ENCODE measurements around the gene ASTN1. TPM values are rescaled to one million over a fixed set of nuclear protein-coding genes. Genes with fewer than 3 reads are reported as not detected.

ASTN1 gene
- total and polyA plus RNA-seq, 9 of the 15 experiments (the other 6 are each of a cell fraction or from before 2014, with no cell fraction given) = 0.05 to 0.22 (median 0.18) TPM

- Histone ChIP-seq H3K27me3 (ENCODE audit: control insufficient read depth in 2 of 2, insufficient read depth in 2 of 2, low read length in 2 of 2) (no peaks in the 10 kb centered on the region), H3K79me2 (ENCODE audit: control insufficient read depth, insufficient read depth, low read length) (no peaks in the 10 kb centered on the region), H2AFZ (ENCODE audit: low read depth, low read length) (no peak overlapping the region), H3K4me3 (no peak overlapping the region), H3K36me3 (ENCODE audit: control insufficient read depth, insufficient read depth, low read length) (no peaks in the 10 kb centered on the region), H3K9me1 (ENCODE audit: control insufficient read depth, insufficient read depth, low read length) (no peaks in the 10 kb centered on the region), H4K20me1 (replicated peaks; ENCODE audit: control insufficient read depth, insufficient read depth, low read length) (no peaks in the 10 kb centered on the region), H3K9me3 (replicated peaks; ENCODE audit: control insufficient read depth, insufficient read depth, low read depth, low read length) (no peaks in the 10 kb centered on the region), H3K9ac (ENCODE audit: insufficient read depth in 1 of 2, low read depth in 2 of 2, low read length in 2 of 2) (no peak overlapping the region), H3K4me1 (replicated peaks in 1 of 2; ENCODE audit: control insufficient read depth in 2 of 2, insufficient read depth in 2 of 2, low read length in 2 of 2) (no peaks in the 10 kb centered on the region), H3K4me2 (ENCODE audit: insufficient read depth, low read length) (no peak overlapping the region), H3K27ac (ENCODE audit: extremely low read depth, low read depth, low read length) (no peak overlapping the region)
- FAIRE-seq (no peak), ATAC-seq (no peak), DNase-seq (ENCODE audit: extremely low read depth in 1 of 4, low spot score in 3 of 4) (no peak)
- intact Hi-C loops (cut with micrococcal nuclease) (no loop called here), in situ Hi-C loops (cut with MboI) (no loop called here)
- ChIA-PET POLR2A (no interaction called here), CTCF (ENCODE audit: low intra/inter-chr PET ratio) (interaction anchor here (0.7 kb wide), 1 partner anchor 1649 kb away, joined by 3 read pairs; no protein-coding TSS in a partner anchor)
- TF ChIP-seq BRCA1 (IDR thresholded peaks at IDR 0.05) (no peak), BRCA1 (CRISPR knock-in tag; IDR thresholded peaks at IDR 0.05) (no peak), CSDE1 (IDR thresholded peaks at IDR 0.05) (no peak), YBX1 (IDR thresholded peaks at IDR 0.05) (no peak), U2AF2 (optimal IDR thresholded peaks at IDR 0.05; ENCODE audit: low read depth, low read length) (no peak), CBFB (CRISPR knock-in tag; IDR thresholded peaks at IDR 0.05) (no peak), FUS (optimal IDR thresholded peaks at IDR 0.05; ENCODE audit: low read depth, low read length) (no peak), HNRNPK (IDR thresholded peaks at IDR 0.05; ENCODE audit: low read depth, low read length, poor library complexity, severe bottlenecking) (no peak), EZH2 (IDR thresholded peaks at IDR 0.05; ENCODE audit: borderline replicate concordance, low read depth, low read length) (no peak), MIER1 (IDR thresholded peaks at IDR 0.05; ENCODE audit: low read depth) (no peak), UBTF (IDR thresholded peaks at IDR 0.05; ENCODE audit: borderline replicate concordance in 1 of 2, low read depth in 2 of 2, low read length in 2 of 2) (no peak), GTF2E2 (tag; IDR thresholded peaks at IDR 0.05) (no peak), ZNF282 (CRISPR knock-in tag; IDR thresholded peaks at IDR 0.05) (no peak), ZNF609 (CRISPR knock-in tag; IDR thresholded peaks at IDR 0.05; ENCODE audit: borderline replicate concordance) (no peak)
- BruUV-seq (replicated peaks) = no TSS peak
- 0% methylated on average over 1 of the region's 1 CpG for WGBS (ENCODE audit: insufficient coverage, low coverage, missing lambda C conversion rate)
Measured at GRCh38 chr1:176989754-176990153, 174.8 kb downstream of the ASTN1 start.

Data from K562 (cell line).